Inflammatory macrophage treated with lipopolysaccharide for 1 hour (primary cell): ENCODE results near the gene TMEM238.

ENCODE experiments used
- DNase-seq, 2 donors: peaks; one replicate each; pipeline ENCODE4 v3.0.0-alpha.2; 2020 to 2022

Gene TMEM238

GRCh38 chr19:55376241-55376933 lies 7.7 kb downstream of the TMEM238 start, which contains the start of gene TMEM190:
TMEM190 (plus strand) TSS chr19:55376826; CDS start chr19:55376854, 28 bp downstream.
- DNase-seq = no peak

GRCh38 chr19:55373993-55374757 lies 9.9 kb downstream of the TMEM238 start:
- DNase-seq = no peak

GRCh38 chr19:55373306-55373992 lies 10.6 kb downstream of the TMEM238 start:
- no peak for DNase-seq

GRCh38 chr19:55372316-55373081 lies 11.6 kb downstream of the TMEM238 start:
- no peak for DNase-seq

- DNase-seq = no peak
Measured at GRCh38 chr19:55370305-55370988, 13.6 kb downstream of the TMEM238 start, which contains the start of gene IL11. IL11 (minus strand) TSS chr19:55370463; CDS start chr19:55370310, 153 bp downstream.

GRCh38 chr19:55369653-55370304 lies 14.3 kb downstream of the TMEM238 start:
- DNase-seq = no peak

- peak; percentile 33 to 60 for DNase-seq
Measured at GRCh38 chr19:55368701-55369563, 15.2 kb downstream of the TMEM238 start.

- no peak for DNase-seq
Measured at GRCh38 chr19:55368106-55368505, 16.0 kb downstream of the TMEM238 start.

GRCh38 chr19:55366790-55367189 lies 17.3 kb downstream of the TMEM238 start:
- no peak for DNase-seq

GRCh38 chr19:55365964-55366363 lies 18.1 kb downstream of the TMEM238 start:
- no peak for DNase-seq

- DNase-seq = no peak
Measured at GRCh38 chr19:55365245-55365644, 18.8 kb downstream of the TMEM238 start.

- no peak for DNase-seq
Measured at GRCh38 chr19:55362990-55363716, 20.9 kb downstream of the TMEM238 start, which contains the start of gene GARIN5B. GARIN5B (minus strand) TSS chr19:55363260; CDS start chr19:55363066, 194 bp downstream.

GRCh38 chr19:55362174-55362989 lies 21.7 kb downstream of the TMEM238 start:
- no peak for DNase-seq

- no peak for DNase-seq
Measured at GRCh38 chr19:55360902-55361301, 23.2 kb downstream of the TMEM238 start.

- DNase-seq = no peak
Measured at GRCh38 chr19:55358943-55359908, 24.9 kb downstream of the TMEM238 start.

GRCh38 chr19:55358493-55358892 lies 25.6 kb downstream of the TMEM238 start:
- no peak for DNase-seq

- no peak for DNase-seq
Measured at GRCh38 chr19:55355213-55355821, 28.8 kb downstream of the TMEM238 start.
